Kidney epithelial cell (primary cell): ENCODE results near the gene PCBP1. TPM values are rescaled to one million over a fixed set of nuclear protein-coding genes. Genes with fewer than 3 reads are reported as not detected.

Experiments used
- DNase-seq: peaks from one replicate; pipeline ENCODE4 v3.0.0-alpha.2; 2010; ENCODE audit warnings: low read depth
- H3K27me3 ChIP-seq: 2 replicates; pipeline ENCODE4 v1.6.0; 2011; ENCODE audit warnings: low read length; ENCODE audit not compliant: control insufficient read depth, insufficient read depth
- H3K36me3 ChIP-seq: 2 replicates; pipeline ENCODE4 v1.5.1; 2011; ENCODE audit warnings: low read length; ENCODE audit not compliant: control insufficient read depth, insufficient read depth
- H3K4me3 ChIP-seq: 2 replicates; pipeline ENCODE4 v1.5.1; 2011; ENCODE audit warnings: low read depth, mild to moderate bottlenecking, control low read depth, low read length
- total RNA-seq: library from RNA; depleted of rRNA; stranded (reverse); fragments of >200 nt; gene quantifications from 2 replicates; pipeline ENCODE4 v1.2.3, GENCODE V29; 2015
- TF ChIP-seq, protein P1 (sequence below): IDR thresholded peaks from 2 replicates; pipeline ENCODE4 v1.5.1; 2011; ENCODE audit warnings: mild to moderate bottlenecking, moderate library complexity, low read length, control low read depth, inconsistent platforms; ENCODE audit not compliant: insufficient read depth, poor library complexity, severe bottlenecking

PCBP1 gene
- total RNA-seq, 1 donor from 2014 or later = 144 TPM

DNA sequence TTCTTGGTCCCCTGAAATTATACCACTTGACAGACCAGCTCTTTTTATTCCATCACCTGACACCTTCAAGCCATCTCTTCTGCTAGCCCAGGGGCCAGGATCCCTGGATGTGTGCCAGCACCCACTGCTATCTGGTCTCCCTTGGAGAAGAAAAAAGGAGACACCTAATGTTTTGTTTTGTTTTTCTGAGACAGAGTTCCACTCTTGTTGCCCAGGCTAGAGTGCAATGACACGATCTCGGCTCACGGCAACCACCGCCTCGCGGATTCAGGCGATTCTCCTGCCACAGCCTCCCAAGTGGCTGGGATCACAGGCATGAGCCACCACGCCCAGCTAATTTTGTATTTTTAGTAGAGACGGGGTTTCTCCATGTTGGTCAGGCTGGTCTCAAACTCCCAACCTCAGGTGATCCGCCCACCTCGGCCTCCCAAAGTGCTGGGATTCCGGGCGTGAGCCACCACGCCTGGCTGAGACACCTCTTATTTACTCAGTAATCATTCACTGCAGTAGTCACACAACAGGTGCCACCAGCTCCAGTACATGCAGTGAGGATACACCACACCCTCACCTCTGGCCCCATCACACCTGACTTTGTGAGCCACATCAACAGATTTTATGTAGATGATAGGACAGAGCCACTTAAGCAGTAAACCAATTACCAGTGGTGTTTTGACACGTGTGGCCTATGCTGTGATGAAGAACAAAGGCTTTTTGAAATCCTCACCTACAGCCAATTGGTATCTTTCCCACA, 42.8 kb upstream of the PCBP1 start:
- DNase-seq = no peak
- TF ChIP-seq, protein P1, sequence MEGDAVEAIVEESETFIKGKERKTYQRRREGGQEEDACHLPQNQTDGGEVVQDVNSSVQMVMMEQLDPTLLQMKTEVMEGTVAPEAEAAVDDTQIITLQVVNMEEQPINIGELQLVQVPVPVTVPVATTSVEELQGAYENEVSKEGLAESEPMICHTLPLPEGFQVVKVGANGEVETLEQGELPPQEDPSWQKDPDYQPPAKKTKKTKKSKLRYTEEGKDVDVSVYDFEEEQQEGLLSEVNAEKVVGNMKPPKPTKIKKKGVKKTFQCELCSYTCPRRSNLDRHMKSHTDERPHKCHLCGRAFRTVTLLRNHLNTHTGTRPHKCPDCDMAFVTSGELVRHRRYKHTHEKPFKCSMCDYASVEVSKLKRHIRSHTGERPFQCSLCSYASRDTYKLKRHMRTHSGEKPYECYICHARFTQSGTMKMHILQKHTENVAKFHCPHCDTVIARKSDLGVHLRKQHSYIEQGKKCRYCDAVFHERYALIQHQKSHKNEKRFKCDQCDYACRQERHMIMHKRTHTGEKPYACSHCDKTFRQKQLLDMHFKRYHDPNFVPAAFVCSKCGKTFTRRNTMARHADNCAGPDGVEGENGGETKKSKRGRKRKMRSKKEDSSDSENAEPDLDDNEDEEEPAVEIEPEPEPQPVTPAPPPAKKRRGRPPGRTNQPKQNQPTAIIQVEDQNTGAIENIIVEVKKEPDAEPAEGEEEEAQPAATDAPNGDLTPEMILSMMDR = no peak
- Histone ChIP-seq H3K27me3 (no peaks in the 10 kb centered on the region), H3K4me3 (no peak overlapping the region), H3K36me3 (no peaks in the 10 kb centered on the region)

DNA sequence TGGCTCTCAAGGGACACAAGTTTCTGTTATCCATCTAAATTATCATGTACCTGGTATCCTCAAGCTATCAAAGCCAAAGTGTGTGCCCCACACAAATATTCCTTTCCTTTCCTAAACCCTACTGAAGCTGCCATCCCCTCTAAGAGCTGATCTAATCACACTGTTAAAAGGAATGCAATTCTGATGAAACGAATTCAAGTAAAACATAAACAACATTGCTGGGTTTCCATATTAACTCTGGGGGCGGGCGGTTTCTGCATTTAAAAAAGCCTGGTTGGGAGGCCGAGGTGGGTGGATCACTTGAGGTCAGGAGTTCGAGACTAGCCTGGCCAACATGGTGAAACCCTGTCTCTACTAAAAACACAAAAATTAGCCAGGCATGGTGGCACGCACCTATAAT, 41.9 kb upstream of the PCBP1 start:
- TF ChIP-seq, protein P1 = no peak

DNA sequence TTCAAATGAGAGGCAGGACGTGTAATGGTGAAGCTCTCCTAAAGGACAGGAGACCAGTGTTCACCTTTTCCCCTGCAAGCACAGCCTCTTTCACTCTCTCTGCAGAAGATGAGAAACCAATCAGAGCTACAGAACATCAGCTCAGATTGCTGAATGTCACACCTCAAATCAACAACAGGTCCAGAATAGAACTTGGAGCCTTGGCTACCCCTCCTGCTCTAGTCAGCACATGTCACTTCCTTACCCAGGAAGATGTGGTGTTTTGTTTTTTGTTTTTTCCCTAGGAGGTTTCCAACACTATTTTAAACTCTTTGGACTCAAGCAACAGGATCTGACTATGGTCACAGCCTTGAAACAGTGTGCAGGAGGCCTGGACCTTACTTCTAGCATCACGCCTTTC, 41.3 kb upstream of the PCBP1 start:
- TF ChIP-seq, protein P1 = no peak
- H3K27me3 ChIP-seq = no peaks in the 10 kb centered on the region
- no peak for DNase-seq
- no peak overlapping the region for H3K4me3 ChIP-seq
- H3K36me3 ChIP-seq = no peaks in the 10 kb centered on the region

More for the DNA sequence above, 41.9 kb upstream of the PCBP1 start:
- Histone ChIP-seq H3K4me3 (no peak overlapping the region), H3K36me3 (no peaks in the 10 kb centered on the region), H3K27me3 (no peaks in the 10 kb centered on the region)
- no peak for DNase-seq

DNA sequence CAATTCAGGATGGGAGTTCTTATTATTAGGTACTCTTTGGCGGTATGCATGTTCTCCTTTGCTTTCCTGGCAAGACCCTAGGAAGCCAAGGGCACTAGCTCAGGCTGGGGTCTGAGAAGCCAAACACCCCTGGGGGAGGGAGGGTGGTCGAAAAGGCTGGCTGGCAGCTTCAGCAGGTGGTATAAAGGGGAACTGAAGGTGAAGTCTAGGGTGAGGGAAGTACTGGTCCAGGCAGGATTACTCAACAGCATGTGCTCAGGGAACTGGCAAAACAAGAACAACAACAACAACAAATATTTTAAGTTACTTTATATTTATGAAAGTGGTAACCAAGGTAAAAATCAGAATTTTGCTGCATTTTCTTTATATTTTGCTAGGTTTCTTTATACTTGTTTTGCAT, 40.7 kb upstream of the PCBP1 start:
- Histone ChIP-seq H3K36me3 (no peaks in the 10 kb centered on the region), H3K4me3 (no peak overlapping the region), H3K27me3 (no peaks in the 10 kb centered on the region)
- TF ChIP-seq, protein P1 = no peak
- DNase-seq = no peak

DNA sequence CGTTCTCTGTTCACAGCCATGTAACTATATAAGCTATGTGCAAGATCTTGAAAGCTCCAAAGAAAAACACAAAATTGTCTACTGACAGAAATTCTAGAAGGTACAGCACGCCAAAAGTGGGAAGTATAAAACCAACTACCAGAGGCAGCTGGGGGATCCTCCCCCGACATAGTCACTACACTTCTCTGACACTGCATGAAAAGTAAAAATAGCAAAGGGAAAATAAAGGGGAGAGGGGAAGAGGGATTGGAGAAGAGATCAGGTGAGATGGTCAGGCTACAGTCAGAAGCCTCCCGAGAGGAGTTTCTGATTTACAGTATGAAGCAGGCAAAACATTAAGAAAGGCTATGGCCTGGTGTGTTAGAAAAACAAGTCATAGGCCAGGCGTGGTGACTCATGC, 39.8 kb upstream of the PCBP1 start:
- H3K4me3 ChIP-seq = no peak overlapping the region
- no peaks in the 10 kb centered on the region for H3K27me3 ChIP-seq
- no peaks in the 10 kb centered on the region for H3K36me3 ChIP-seq
- no peak for DNase-seq
- TF ChIP-seq, protein P1 = no peak

DNA sequence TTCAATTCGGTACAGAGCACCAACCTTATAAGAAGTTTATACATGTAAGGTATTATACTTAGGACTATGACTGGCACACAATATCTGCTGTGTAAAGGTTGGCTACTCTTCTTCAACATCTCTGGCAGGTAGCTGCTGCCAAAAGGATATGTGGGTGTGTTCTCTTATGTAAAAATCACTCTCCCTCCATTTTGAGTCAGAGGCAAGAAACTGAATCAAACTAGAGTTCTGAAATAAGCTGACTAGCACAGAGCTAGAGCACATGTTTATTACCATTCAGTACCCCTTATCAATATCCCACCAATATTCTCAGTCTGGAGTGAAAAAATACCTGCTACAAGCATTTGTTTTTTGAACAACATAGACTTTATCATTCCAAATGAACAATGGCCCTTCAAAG, 38.0 kb upstream of the PCBP1 start:
- no peaks in the 10 kb centered on the region for H3K36me3 ChIP-seq
- no peaks in the 10 kb centered on the region for H3K27me3 ChIP-seq
- DNase-seq = no peak
- TF ChIP-seq, protein P1 = no peak
- H3K4me3 ChIP-seq = no peak overlapping the region
